Choroid plexus epithelial cell (primary cell): Measurements from ENCODE around the gene TAF5L.

ENCODE experiments used
- DNase-seq: peaks from one replicate; pipeline ENCODE4 v3.0.0-alpha.2; 2010; ENCODE audit warnings: low read depth
- H3K4me3 ChIP-seq: 2 replicates; pipeline ENCODE4 v1.5.1; 2011; ENCODE audit warnings: low read depth, mild to moderate bottlenecking, control low read depth, low read length, moderate library complexity
- CTCF ChIP-seq: conservative IDR thresholded peaks from 2 replicates; pipeline ENCODE4 v1.5.1; 2011; ENCODE audit warnings: low read depth, mild to moderate bottlenecking, control low read depth, inconsistent platforms, low read length, moderate library complexity

The TAF5L gene

DNA sequence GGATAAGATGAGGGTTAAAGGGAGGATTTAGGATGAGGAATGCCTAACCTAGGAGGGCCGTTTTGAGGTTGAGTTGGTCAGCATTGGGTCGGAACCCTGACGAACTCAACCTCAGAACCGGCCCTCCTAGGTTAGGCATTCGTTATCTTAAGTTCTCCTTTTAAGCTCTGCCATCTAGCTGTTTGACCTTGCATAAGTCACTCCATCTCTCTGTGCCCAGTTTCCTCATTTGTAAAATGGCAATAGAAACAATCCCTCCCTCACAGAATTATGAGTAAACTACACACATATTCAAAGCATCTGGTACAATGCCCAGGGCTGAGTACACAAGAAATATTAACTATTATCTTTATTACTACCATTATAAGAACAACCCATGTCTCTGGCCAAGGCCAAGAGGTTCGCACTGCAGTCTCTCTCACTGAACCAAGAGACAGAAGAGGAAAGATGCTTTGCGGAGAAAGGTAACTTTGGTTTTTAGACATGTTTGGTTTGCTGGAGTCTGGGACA, 72.2 kb downstream of the TAF5L start:
- no peak for DNase-seq
- H3K4me3 ChIP-seq = no peak overlapping the region
- TF ChIP-seq CTCF = no peak

GRCh38 chr1:229552732-229553131, 73.2 kb downstream of the TAF5L start:
- no peak for DNase-seq
- H3K4me3 ChIP-seq = no peak overlapping the region
- TF ChIP-seq CTCF = no peak

DNA sequence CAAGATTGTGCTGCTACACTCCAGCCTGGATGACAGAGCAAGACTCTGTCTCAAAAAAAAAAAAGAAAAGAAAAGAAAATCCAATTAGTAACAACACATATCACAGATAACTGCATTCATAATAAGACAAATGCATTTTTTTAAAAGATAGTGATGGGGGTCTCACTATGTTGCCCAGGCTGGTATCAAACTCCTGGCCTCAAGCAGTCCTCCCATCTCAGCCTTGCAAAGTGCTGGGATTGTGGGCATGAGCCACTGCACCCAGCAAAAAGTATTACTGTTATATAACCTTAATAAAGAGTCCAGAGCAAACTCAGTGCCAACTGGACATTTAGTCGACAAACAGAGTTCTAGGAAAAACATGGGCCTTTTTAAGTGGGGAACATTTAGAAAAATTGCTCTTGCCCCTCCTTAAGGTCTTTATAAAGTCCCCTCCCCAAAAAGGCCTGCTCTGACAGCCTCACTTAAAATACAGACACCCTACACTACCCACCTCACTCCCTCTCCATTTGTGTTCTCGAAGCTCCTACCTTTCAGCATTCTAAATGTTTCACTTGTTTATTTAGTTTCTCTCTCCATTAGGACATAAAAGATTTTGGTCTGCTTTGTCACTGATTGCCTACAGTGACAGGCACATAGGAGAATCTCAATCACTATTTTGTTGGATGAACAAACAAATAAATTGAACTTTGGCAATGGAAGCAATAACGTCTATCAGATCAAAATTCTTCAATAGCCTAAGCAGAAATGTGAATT, 74.9 kb downstream of the TAF5L start:
- no peak overlapping the region for H3K4me3 ChIP-seq
- DNase-seq = no peak
- no peak for TF ChIP-seq CTCF

- H3K4me3 ChIP-seq = no peak overlapping the region
- no peak for TF ChIP-seq CTCF
- no peak for DNase-seq
Observed at GRCh38 chr1:229547542-229547941, 78.4 kb downstream of the TAF5L start.

DNA sequence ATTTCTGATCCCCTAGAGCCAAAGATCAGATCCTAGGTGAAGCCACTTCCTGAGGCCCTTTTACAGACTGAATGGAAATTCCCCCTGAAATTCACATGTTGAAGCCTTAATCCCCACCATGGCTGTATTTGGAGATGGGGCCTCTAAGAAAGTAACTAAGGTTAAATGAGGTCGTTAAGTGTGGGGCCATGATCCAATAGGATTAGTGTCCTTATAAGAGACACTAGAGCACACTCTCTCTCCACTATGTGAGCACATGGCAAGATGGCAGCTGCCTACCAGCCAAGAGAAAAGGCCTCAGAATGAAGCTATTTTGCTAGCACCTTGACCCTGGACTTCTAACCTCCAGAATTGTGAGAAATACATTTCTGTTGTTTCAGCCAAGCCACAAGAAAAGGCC, 81.3 kb downstream of the TAF5L start:
- DNase-seq = no peak
- no peak for TF ChIP-seq CTCF
- H3K4me3 ChIP-seq = no peak overlapping the region
